AG04450 (cell line): ENCODE measurements around the gene ETV2. TPM values are rescaled to one million over a fixed set of nuclear protein-coding genes. Genes with fewer than 3 reads are reported as not detected.

ENCODE experiments used
- CTCF ChIA-PET: fragments of 300-600, 350-600 bp; formaldehyde crosslinking; extraction: SDS; loops from one replicate; lab custom pipeline; 2022; ENCODE audit warnings: antibody characterized with exemption, inconsistent platforms; lab: Charles Lee
- POLR2A ChIA-PET: fragments of 350-600 bp; formaldehyde crosslinking; extraction: SDS; loops from one replicate; lab custom pipeline; 2021; ENCODE audit warnings: antibody characterized with exemption, inconsistent platforms; lab: Yijun Ruan, JAX
- DNase-seq: peaks from one replicate; pipeline ENCODE4 v3.0.0-alpha.2; 2011; ENCODE audit warnings: low read depth, low spot score
- H3K27ac ChIP-seq: one replicate; pipeline ENCODE4 v1.5.1; 2012; ENCODE audit warnings: low read depth, low read length, control low read depth
- H3K27me3 ChIP-seq: one replicate; pipeline ENCODE4 v1.6.0; 2012; ENCODE audit warnings: low read length; ENCODE audit not compliant: control insufficient read depth, insufficient read depth
- H3K4me3 ChIP-seq: 2 replicates; pipeline ENCODE4 v1.5.1; 2011; ENCODE audit warnings: mild to moderate bottlenecking, low read depth, low read length, control low read depth
- H3K9me3 ChIP-seq: 2 replicates; pipeline ENCODE4 v1.5.1; 2012; ENCODE audit warnings: low read length; ENCODE audit not compliant: control insufficient read depth, insufficient read depth
- CTCF ChIP-seq: IDR thresholded peaks from 2 replicates; pipeline ENCODE4 v1.5.1; 2011; ENCODE audit warnings: low read depth, low read length, control low read depth, inconsistent platforms
- polyA plus RNA-seq: library from polyadenylated mRNA; depleted of rRNA; stranded (reverse); fragments of >200 nt; gene quantifications from 2 replicates; pipeline ENCODE4 v1.2.3, GENCODE V29; 2011

The ETV2 gene
- polyA plus RNA-seq, 1 experiment: 0.36 TPM

GRCh38 chr19:35665157-35665556 is 23.6 kb downstream of the ETV2 start:
- ChIA-PET CTCF (interaction anchor here (0.8 kb wide), 1 partner anchor 16 kb away, joined by 3 read pairs; no protein-coding TSS in a partner anchor), POLR2A (no interaction called here)
- no peak for TF ChIP-seq CTCF
- H3K27ac ChIP-seq: no peak overlapping the region
- peaks cover 6% of the 10 kb centered on the region for H3K27me3 ChIP-seq
- no peak for DNase-seq
- H3K9me3 ChIP-seq: no peaks in the 10 kb centered on the region
- H3K4me3 ChIP-seq: no peak overlapping the region

- no peak overlapping the region for H3K4me3 ChIP-seq
- H3K27me3 ChIP-seq: peaks cover 6% of the 10 kb centered on the region
- TF ChIP-seq CTCF: no peak
- CTCF ChIA-PET: no interaction called here
- H3K9me3 ChIP-seq: no peaks in the 10 kb centered on the region
- DNase-seq: no peak
- H3K27ac ChIP-seq: no peak overlapping the region
- POLR2A ChIA-PET: no interaction called here
Measured at GRCh38 chr19:35665604-35666003, 24.1 kb downstream of the ETV2 start.

- no peak for TF ChIP-seq CTCF
- peaks cover 6% of the 10 kb centered on the region for H3K27me3 ChIP-seq
- no peak within 1 kb of the TSS for H3K4me3 ChIP-seq
- CTCF ChIA-PET: no interaction called here
- no peak within 1 kb of the TSS for H3K27ac ChIP-seq
- POLR2A ChIA-PET: no interaction called here
- no peaks in the 10 kb centered on the region for H3K9me3 ChIP-seq
- no peak for DNase-seq
Measured at GRCh38 chr19:35666251-35666913, 24.8 kb downstream of the ETV2 start, which contains the start of gene UPK1A. TSS of gene UPK1A (plus strand) at chr19:35666517. CDS start at chr19:35666813, 296 bp downstream.

- POLR2A ChIA-PET: interaction anchor here (0.9 kb wide), 1 partner anchor 9 kb away, joined by 8 read pairs; no protein-coding TSS in a partner anchor
- no peak for TF ChIP-seq CTCF
- Histone ChIP-seq H3K4me3 (no peak overlapping the region), H3K9me3 (no peaks in the 10 kb centered on the region; the same call in 1 of the 2 replicates), H3K27me3 (peaks cover 9% of the 10 kb centered on the region), H3K27ac (no peak overlapping the region)
- no peak for DNase-seq
- CTCF ChIA-PET: interaction anchor here (0.5 kb wide), 1 partner anchor 552 kb away, joined by 8 read pairs; no protein-coding TSS in a partner anchor
Measured at GRCh38 chr19:35669566-35669965, 28.0 kb downstream of the ETV2 start.

- TF ChIP-seq CTCF: no peak
- no peak overlapping the region for H3K27ac ChIP-seq
- CTCF ChIA-PET: no interaction called here
- no peak overlapping the region for H3K4me3 ChIP-seq
- no peaks in the 10 kb centered on the region; the same call in 1 of the 2 replicates for H3K9me3 ChIP-seq
- POLR2A ChIA-PET: interaction anchor here (0.9 kb wide), 1 partner anchor 10 kb away, joined by 8 read pairs; no protein-coding TSS in a partner anchor
- H3K27me3 ChIP-seq: peaks cover 9% of the 10 kb centered on the region
- no peak for DNase-seq
Measured at GRCh38 chr19:35669974-35670373, 28.4 kb downstream of the ETV2 start.
